SU-DHL-6 (cell line): ENCODE data around the gene KLC4.

ENCODE experiments used
- EZH2phosphoT487 ChIP-seq: fragments of 200-600 bp; sonication (generic), shearing (Covaris generic); conservative IDR thresholded peaks from 2 replicates; pipeline ENCODE4 v1.6.1; 2018; ENCODE audit warnings: mild to moderate bottlenecking, antibody characterized with exemption, low read length, moderate library complexity, mixed read lengths
- TF ChIP-seq, protein P1 (sequence below): fragments of 200-600 bp; sonication (generic); IDR thresholded peaks from one replicate; pipeline ENCODE4 v1.5.1; 2017; ENCODE audit warnings: antibody characterized with exemption, mild to moderate bottlenecking, low read length, moderate library complexity; ENCODE audit not compliant: insufficient read depth, poor library complexity, severe bottlenecking

DNA sequence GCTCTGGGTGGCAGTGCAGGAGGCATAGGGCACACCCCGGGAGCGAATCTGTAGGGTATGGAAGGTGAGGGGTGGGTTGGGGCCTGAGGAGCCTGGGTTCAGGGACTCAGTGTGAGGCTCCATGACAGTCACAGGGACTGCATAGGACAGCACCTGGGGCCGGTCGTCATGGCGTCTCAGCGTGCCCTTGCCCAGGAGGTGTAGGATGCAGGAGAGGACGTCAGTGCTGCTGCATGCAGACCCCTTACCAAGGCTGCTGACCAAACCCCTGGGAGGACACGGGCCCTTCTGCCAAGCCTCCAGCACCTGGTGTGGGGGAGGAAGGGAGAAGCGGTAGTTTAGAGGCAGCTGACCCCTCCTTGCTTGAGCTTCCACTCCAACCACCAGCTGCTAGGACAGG, 21.7 kb upstream of the KLC4 start:
- TF ChIP-seq, protein P1, sequence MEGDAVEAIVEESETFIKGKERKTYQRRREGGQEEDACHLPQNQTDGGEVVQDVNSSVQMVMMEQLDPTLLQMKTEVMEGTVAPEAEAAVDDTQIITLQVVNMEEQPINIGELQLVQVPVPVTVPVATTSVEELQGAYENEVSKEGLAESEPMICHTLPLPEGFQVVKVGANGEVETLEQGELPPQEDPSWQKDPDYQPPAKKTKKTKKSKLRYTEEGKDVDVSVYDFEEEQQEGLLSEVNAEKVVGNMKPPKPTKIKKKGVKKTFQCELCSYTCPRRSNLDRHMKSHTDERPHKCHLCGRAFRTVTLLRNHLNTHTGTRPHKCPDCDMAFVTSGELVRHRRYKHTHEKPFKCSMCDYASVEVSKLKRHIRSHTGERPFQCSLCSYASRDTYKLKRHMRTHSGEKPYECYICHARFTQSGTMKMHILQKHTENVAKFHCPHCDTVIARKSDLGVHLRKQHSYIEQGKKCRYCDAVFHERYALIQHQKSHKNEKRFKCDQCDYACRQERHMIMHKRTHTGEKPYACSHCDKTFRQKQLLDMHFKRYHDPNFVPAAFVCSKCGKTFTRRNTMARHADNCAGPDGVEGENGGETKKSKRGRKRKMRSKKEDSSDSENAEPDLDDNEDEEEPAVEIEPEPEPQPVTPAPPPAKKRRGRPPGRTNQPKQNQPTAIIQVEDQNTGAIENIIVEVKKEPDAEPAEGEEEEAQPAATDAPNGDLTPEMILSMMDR, result no peak
- TF ChIP-seq EZH2phosphoT487, result no peak
